K562 (cell line): ENCODE results near the gene TRA2B. TPM values are rescaled to one million over a fixed set of nuclear protein-coding genes. Genes with fewer than 3 reads are reported as not detected.

Experiments used
- BRD4 ChIP-seq: fragments of 200-600 bp; sonication (generic); IDR thresholded peaks from 2 replicates; pipeline ENCODE4 v1.6.1; 2017; ENCODE audit warnings: inconsistent platforms
- CCNT2 ChIP-seq: IDR thresholded peaks from 2 replicates; pipeline ENCODE4 v1.6.1; 2011; ENCODE audit warnings: borderline replicate concordance, low read depth, mild to moderate bottlenecking, moderate library complexity, mixed read lengths, low read length; ENCODE audit not compliant: insufficient read length; ENCODE audit errors: extremely low read depth
- CREM ChIP-seq: IDR thresholded peaks from 2 replicates; pipeline ENCODE4 v1.6.1; 2014; ENCODE audit warnings: antibody characterized with exemption, low read depth
- ILK ChIP-seq: fragments of 450-650 bp; IDR thresholded peaks from 2 replicates; pipeline ENCODE4 v1.6.1; 2016; ENCODE audit warnings: missing genetic modification characterization, low read depth, mild to moderate bottlenecking, missing compliant biosample characterization, moderate library complexity, borderline replicate concordance
- KLF1 ChIP-seq: fragments of 450-650 bp; IDR thresholded peaks from 2 replicates; pipeline ENCODE4 v1.6.1; 2016; ENCODE audit warnings: missing genetic modification characterization, missing compliant biosample characterization
- MYC ChIP-seq, 2 experiments: fragments of 250-450 bp in 1 of 2; sonication (Bioruptor Pico) in 1 of 2; IDR thresholded peaks; 2 replicates each; pipeline versions ENCODE4 v1.5.1 to v1.6.1; 2012 to 2021; ENCODE audit warnings: low read depth in 2 of 2, borderline replicate concordance in 1 of 2, improper control_type of control experiment in 1 of 2, low read length in 1 of 2, mild to moderate bottlenecking in 1 of 2, moderate library complexity in 1 of 2
- PHF8 ChIP-seq: fragments of 200-600 bp; sonication (generic); IDR thresholded peaks from 2 replicates; pipeline ENCODE4 v1.6.1; 2012; ENCODE audit warnings: mixed run types, mild to moderate bottlenecking, inconsistent platforms, low read length, moderate library complexity, borderline replicate concordance
- PHTF2 ChIP-seq: fragments of 250-450 bp; sonication (Bioruptor Pico); IDR thresholded peaks from 2 replicates; pipeline ENCODE4 v1.5.0; 2021; ENCODE audit warnings: mild to moderate bottlenecking
- PRPF4 ChIP-seq: fragments of 200-400 bp; formaldehyde crosslinking; IDR thresholded peaks from one replicate; pipeline ENCODE4 v1.6.1; 2017; ENCODE audit warnings: low read length, low read depth, mild to moderate bottlenecking; ENCODE audit not compliant: insufficient read depth, poor library complexity, severe bottlenecking
- SMAD3 ChIP-seq: fragments of 450-650 bp; formaldehyde crosslinking; conservative IDR thresholded peaks from 2 replicates; pipeline ENCODE4 v1.4.0; 2020; ENCODE audit warnings: mild to moderate bottlenecking
- STAT5A ChIP-seq: IDR thresholded peaks from 2 replicates; pipeline ENCODE4 v1.6.1; 2012; ENCODE audit warnings: low read length, inconsistent platforms, borderline replicate concordance
- TBL1XR1 ChIP-seq, 2 experiments: IDR thresholded peaks; 2 replicates each; pipeline ENCODE4 v1.6.1; 2012; ENCODE audit warnings: improper control_type of control experiment in 2 of 2, low read length in 2 of 2, mild to moderate bottlenecking in 1 of 2
- ZBTB17 ChIP-seq: fragments of 450-650 bp; formaldehyde crosslinking; IDR thresholded peaks from 2 replicates; pipeline ENCODE4 v1.4.0; 2020; ENCODE audit warnings: mild to moderate bottlenecking
- ZNF146 ChIP-seq: IDR thresholded peaks from one replicate; pipeline ENCODE4 v1.6.1; 2018; ENCODE audit warnings: missing compliant biosample characterization; ENCODE audit not compliant: unreplicated experiment
- ZNF174 ChIP-seq: fragments of 250-450 bp; sonication (Bioruptor Pico); IDR thresholded peaks from 2 replicates; pipeline ENCODE4 v1.4.0; 2020; ENCODE audit warnings: mild to moderate bottlenecking
- ZNF41 ChIP-seq: fragments of 250-450 bp; sonication (Bioruptor Pico); conservative IDR thresholded peaks from 2 replicates; pipeline ENCODE4 v1.4.0; 2020; ENCODE audit warnings: mild to moderate bottlenecking
- ZNF589 ChIP-seq: fragments of 200-800 bp; sonication (Bioruptor generic); IDR thresholded peaks from 2 replicates; pipeline ENCODE4 v1.6.1; 2016; ENCODE audit warnings: low read depth, missing genetic modification characterization, missing compliant biosample characterization
- ZNF766 ChIP-seq: fragments of 200-800 bp; sonication (Bioruptor generic); conservative IDR thresholded peaks from 2 replicates; pipeline ENCODE4 v1.6.1; 2016; ENCODE audit warnings: missing genetic modification characterization, missing compliant biosample characterization
- polyA plus RNA-seq, 8 experiments: library from polyadenylated mRNA; depleted of rRNA in 4 of 8; stranded (reverse) in 5 of 8; unstranded in 3 of 8; fragments of >200 nt; fragmentation: Nextera tagmentation in 2 of 8; fragmentation: Illumina TruSeq in 1 of 8; extraction: Ambion mirVana in 2 of 8; extraction: Trizol in 1 of 8; gene quantifications; 2 replicates each; pipeline versions ENCODE4 v1.2.1 to v1.2.3, GENCODE V29; 2011 to 2014; ENCODE audit warnings: inconsistent platforms in 1 of 8, missing spikeins in 1 of 8
- total RNA-seq, 7 experiments: library from RNA; depleted of rRNA in 6 of 7; stranded (reverse); fragments of >200 nt in 6 of 7; fragmentation: Illumina TruSeq in 2 of 7; extraction: Trizol in 2 of 7; gene quantifications; 2 replicates each; pipeline versions ENCODE4 v1.2.1 to v1.2.3, GENCODE V29; 2011 to 2021; ENCODE audit warnings: low replicate concordance in 1 of 7
- TF ChIP-seq, protein P1 (sequence below): conservative IDR thresholded peaks from 2 replicates; pipeline ENCODE4 v1.6.1; 2011; ENCODE audit warnings: low read depth, mild to moderate bottlenecking, low read length; ENCODE audit not compliant: control insufficient read depth
- TF ChIP-seq, protein P2 (sequence below), 2 experiments: IDR thresholded peaks; 2 replicates each; pipeline ENCODE4 v1.6.1; 2011; ENCODE audit warnings: borderline replicate concordance in 1 of 2, control low read depth in 1 of 2, low read depth in 1 of 2, low read length in 1 of 2, mild to moderate bottlenecking in 1 of 2, mixed read lengths in 1 of 2, moderate library complexity in 1 of 2; ENCODE audit not compliant: insufficient read depth in 1 of 2, insufficient read length in 1 of 2, poor library complexity in 1 of 2, severe bottlenecking in 1 of 2; ENCODE audit errors: extremely low read depth in 1 of 2
- TF ChIP-seq, protein P3 (sequence below): sonication (generic); formaldehyde crosslinking; IDR thresholded peaks from 2 replicates; pipeline ENCODE4 v1.8.1; 2023; ENCODE audit warnings: mild to moderate bottlenecking, missing genetic modification reagents

The TRA2B gene
- total and polyA plus RNA-seq, 9 of the 15 experiments (the other 6 are each of a cell fraction or from before 2014, with no cell fraction given), result 105 to 411 (median 278) TPM

DNA sequence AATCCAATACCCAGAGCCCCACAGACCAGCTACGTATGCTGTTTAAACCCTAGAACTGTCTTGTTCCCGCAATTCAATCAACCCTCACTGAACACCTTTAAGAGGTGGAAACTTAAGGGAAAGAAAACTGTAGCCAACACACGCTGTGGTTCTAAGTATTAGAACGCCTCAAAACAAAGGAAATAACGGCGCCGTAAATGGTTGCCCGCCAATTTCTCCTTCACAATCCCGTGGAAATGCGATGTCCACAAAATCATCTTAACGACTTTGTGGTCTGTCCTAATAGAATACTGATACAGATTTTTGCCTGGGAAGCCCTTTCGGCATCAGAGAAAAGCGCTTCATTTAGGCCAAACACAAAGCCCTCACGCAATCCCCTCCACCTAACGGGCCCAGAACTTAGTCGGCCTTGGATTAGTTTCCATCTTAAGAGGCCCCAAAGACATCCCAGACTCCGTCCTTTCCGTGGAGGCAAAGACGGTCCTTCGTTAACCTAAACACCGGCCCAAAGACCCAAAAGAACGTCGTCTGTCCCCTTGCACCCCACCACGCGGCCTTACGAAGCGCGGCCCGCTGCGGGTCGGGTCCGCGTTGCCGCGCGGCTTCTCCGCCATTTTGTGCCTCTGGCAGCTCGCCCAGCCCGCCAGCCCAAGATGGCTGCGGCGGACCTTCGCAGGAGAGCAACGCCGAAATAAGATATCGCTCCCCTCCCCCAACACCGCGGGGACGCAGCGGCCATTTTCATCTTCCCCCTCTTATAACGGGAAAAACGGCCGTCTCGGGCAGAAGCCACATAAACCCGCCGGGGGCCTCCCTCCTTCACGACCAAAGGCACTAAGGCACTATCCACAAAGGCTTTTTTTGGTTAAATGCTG, 763 bp downstream of the TRA2B start (continued):
- TF ChIP-seq, protein P1, sequence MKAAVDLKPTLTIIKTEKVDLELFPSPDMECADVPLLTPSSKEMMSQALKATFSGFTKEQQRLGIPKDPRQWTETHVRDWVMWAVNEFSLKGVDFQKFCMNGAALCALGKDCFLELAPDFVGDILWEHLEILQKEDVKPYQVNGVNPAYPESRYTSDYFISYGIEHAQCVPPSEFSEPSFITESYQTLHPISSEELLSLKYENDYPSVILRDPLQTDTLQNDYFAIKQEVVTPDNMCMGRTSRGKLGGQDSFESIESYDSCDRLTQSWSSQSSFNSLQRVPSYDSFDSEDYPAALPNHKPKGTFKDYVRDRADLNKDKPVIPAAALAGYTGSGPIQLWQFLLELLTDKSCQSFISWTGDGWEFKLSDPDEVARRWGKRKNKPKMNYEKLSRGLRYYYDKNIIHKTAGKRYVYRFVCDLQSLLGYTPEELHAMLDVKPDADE, result peak; percentile 72; the same call in 1 of the 2 replicates
- TF ChIP-seq ILK (no peak), ZNF146 (no peak), SMAD3 (CRISPR knock-in tag) (peak; percentile 60; the same call in 1 of the 2 replicates), MYC (IDR thresholded peaks at IDR 0.05; ENCODE audit: low read depth, low read length) (peak; percentile 98), MYC (CRISPR knock-in tag; IDR thresholded peaks at IDR 0.05; ENCODE audit: borderline replicate concordance, low read depth) (peak; percentile 79), ZBTB17 (CRISPR knock-in tag) (peak; percentile 57; the same call in 1 of the 2 replicates), ZNF174 (no peak), CCNT2 (peak; percentile 86), CREM (peak; percentile 63), KLF1 (no peak), ZNF41 (0 out of 2 replicates have a peak, but pooled peaks have one; percentile 6), PRPF4 (peak; percentile 67), PHTF2 (CRISPR knock-in tag) (peak; percentile 92; the same call in 1 of the 2 replicates), ZNF766 (CRISPR knock-in tag) (peak; percentile 43; the same call in 1 of the 2 replicates), ZNF589 (CRISPR knock-in tag) (peak; percentile 0; the same call in 1 of the 2 replicates), BRD4 (peak; percentile 97; the same call in 1 of the 2 replicates), PHF8 (no peak), TBL1XR1 (IDR thresholded peaks at IDR 0.05; ENCODE audit: low read length in 2 of 2) (peak in 1 of 2 experiments; percentile 21; a peak in 3 of 4 replicates), STAT5A (0 out of 2 replicates have a peak, but pooled peaks have one; percentile 37)
- TF ChIP-seq, protein P2, sequence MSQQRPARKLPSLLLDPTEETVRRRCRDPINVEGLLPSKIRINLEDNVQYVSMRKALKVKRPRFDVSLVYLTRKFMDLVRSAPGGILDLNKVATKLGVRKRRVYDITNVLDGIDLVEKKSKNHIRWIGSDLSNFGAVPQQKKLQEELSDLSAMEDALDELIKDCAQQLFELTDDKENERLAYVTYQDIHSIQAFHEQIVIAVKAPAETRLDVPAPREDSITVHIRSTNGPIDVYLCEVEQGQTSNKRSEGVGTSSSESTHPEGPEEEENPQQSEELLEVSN (IDR thresholded peaks at IDR 0.05; ENCODE audit: borderline replicate concordance in 1 of 2, extremely low read depth in 1 of 2, insufficient read depth in 1 of 2, insufficient read length in 1 of 2, low read depth in 1 of 2, low read length in 1 of 2, poor library complexity in 1 of 2, severe bottlenecking in 1 of 2), result peak; percentile 57 to 74
- TF ChIP-seq, protein P3, sequence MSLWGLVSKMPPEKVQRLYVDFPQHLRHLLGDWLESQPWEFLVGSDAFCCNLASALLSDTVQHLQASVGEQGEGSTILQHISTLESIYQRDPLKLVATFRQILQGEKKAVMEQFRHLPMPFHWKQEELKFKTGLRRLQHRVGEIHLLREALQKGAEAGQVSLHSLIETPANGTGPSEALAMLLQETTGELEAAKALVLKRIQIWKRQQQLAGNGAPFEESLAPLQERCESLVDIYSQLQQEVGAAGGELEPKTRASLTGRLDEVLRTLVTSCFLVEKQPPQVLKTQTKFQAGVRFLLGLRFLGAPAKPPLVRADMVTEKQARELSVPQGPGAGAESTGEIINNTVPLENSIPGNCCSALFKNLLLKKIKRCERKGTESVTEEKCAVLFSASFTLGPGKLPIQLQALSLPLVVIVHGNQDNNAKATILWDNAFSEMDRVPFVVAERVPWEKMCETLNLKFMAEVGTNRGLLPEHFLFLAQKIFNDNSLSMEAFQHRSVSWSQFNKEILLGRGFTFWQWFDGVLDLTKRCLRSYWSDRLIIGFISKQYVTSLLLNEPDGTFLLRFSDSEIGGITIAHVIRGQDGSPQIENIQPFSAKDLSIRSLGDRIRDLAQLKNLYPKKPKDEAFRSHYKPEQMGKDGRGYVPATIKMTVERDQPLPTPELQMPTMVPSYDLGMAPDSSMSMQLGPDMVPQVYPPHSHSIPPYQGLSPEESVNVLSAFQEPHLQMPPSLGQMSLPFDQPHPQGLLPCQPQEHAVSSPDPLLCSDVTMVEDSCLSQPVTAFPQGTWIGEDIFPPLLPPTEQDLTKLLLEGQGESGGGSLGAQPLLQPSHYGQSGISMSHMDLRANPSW (CRISPR knock-in tag), result no peak
